Urothelium cell line (cell line): ENCODE results near the gene HIC1.

Source experiments
- DNase-seq: peaks from one replicate; pipeline ENCODE4 v3.0.0; 2011; ENCODE audit warnings: low spot score, mixed read lengths
- FAIRE-seq: peaks from 2 replicates; lab custom pipeline; 2011; peaks lifted over from hg19 to GRCh38; lab: Jason Lieb, UNC

Gene HIC1

GRCh38 chr17:2101448-2102257 is 46.8 kb downstream of the HIC1 start:
- FAIRE-seq: no peak
- DNase-seq: peak; percentile 65

DNA sequence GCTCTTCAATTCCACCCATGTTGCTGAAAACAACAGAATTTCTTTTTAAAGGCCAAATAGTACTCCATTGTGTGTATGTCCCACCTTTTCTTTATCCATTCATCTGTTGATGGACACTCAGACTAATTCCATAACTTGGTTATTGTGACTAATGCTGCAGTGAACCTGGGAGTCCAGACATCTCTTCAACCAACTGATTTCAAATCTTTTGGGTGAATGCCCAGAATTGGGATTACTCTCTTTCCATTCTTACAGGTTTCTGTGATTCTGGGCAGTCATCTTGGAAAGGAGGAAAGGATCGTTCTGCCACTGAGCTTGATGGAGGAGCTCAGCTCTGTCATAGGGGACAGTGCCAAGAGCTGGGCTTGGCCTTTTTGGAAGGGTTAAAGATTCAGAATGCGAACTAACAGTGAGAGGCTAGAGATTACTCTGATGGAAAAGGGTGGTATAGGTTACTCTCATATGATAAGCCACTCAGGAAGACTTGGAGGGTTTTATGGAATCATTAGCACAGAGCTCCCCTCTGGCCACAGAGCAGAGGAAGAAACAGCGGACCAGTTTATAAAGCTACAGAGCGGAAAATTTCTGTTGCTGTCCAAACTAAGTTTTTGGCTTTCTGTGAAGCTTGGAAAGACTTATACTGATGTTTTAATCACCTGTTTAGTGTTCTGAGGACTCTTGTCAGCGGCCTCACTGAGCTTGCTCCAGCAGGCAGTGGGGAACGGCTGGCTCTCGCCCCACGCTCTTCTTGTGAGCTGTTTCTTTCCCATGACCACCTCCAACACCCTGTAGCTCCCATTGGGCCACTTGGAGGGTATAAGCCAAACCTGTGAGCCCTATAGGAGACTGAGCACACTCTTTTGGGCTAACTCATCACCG is 48.3 kb downstream of the HIC1 start:
- DNase-seq: no peak

GRCh38 chr17:2105663-2106062 is 50.8 kb downstream of the HIC1 start:
- DNase-seq (no peak), FAIRE-seq (no peak)

More for the DNA sequence above, 48.3 kb downstream of the HIC1 start:
- FAIRE-seq: no peak

DNA sequence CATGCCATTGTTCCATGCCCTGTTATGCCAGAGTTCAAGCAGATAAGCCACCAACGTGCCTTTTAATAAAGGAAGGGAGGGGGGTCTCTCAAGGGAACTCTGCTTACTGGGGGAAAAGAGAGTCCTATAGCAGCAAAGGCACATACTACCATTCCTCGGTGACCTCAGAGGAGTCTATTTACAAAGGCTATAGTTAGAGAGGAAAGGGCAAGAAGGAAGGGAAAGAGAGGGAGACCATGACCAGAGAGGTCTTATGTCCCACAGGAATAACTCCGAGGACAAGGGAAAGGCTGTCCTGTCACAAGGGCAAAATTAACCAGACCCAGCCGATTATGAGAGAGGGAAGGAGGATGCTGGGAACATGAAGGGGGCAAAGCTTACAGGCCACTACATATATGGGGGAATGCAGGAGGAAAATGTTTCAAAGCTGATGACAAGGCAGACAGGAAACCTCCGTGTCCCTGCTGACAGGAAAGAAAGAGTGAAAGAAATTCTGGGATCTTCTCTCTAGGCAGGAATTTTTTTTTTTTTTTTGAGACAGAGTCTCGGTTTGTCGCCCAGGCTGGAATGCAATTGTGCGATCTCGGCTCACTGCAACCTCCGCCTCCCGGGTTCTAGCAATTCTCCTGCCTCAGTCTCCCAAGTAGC is 51.5 kb downstream of the HIC1 start:
- DNase-seq: no peak
- no peak for FAIRE-seq

GRCh38 chr17:2107050-2107449 is 52.1 kb downstream of the HIC1 start:
- DNase-seq (no peak), FAIRE-seq (no peak)

DNA sequence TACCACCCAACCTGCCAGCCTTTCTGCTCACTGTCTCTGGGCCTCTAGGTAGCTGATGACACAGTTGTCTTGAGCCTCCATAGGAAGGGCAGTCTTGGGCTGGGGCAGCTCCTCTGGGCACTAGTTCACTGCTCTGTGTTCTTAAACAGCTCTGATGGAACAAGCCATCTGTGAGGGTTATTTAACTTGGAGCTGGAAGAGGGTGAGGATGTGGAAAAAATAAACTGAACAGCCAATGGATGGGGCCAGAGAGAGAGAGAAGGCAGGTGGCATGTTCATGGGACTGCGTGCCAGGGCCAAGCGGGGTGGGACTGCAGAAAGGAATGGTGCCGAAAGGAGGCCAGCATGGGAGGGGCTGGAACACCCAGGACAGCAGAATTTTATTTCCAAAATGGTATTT is 52.6 kb downstream of the HIC1 start:
- DNase-seq: no peak
- no peak for FAIRE-seq

GRCh38 chr17:2108170-2108569 is 53.3 kb downstream of the HIC1 start:
- FAIRE-seq (no peak), DNase-seq (no peak)

DNA sequence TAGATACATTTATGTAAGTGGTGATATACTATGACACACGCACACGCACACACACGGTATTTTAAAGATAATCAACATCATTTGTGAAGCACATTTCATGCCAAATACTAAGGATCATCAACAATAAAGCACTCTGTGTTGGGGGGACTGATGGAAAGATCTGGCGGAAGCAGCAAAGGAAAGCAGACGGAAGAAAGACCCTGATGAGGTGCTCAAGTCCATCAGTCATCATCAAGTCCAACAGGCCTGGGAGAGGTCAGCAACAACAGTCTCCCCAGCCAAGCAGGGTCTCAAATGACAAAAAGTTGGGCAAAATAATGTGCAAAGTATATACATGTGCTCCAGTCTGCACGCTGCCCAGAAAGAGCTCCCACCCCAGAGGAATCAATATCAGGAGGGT is 55.5 kb downstream of the HIC1 start:
- no peak for FAIRE-seq

GRCh38 chr17:2111691-2112090 is 56.8 kb downstream of the HIC1 start:
- DNase-seq: no peak
- no peak for FAIRE-seq

More for the DNA sequence above, 55.5 kb downstream of the HIC1 start:
- no peak for DNase-seq
